Endothelial cell of umbilical vein (primary cell): ENCODE measurements around the gene NES. TPM values are rescaled to one million over a fixed set of nuclear protein-coding genes. Genes with fewer than 3 reads are reported as not detected.

Experiments
- BruUV-seq: library from RNA; stranded (reverse); fragments of 400-500 nt; replicated peaks from 2 replicates; lab custom pipeline; 2021; lab: Mats Ljungman, UMichigan
- CTCF ChIA-PET: fragments of 300-600, 350-600 bp; sonication (Branson Sonifier 250); formaldehyde crosslinking; loops from one replicate; lab custom pipeline; 2021; ENCODE audit warnings: antibody characterized with exemption, inconsistent platforms; lab: Charles Lee
- POLR2A ChIA-PET: fragments of 300-600, 350-600 bp; sonication (Branson Sonifier 250); formaldehyde crosslinking; loops from one replicate; lab custom pipeline; 2021; ENCODE audit warnings: antibody characterized with exemption, inconsistent platforms; lab: Charles Lee
- DNase-seq: peaks from one replicate; pipeline ENCODE4 v3.0.0-alpha.2; 2011; ENCODE audit warnings: low read depth, low spot score
- FAIRE-seq: peaks from 2 replicates; lab custom pipeline; 2011; peaks lifted over from hg19 to GRCh38; lab: Jason Lieb, UNC
- H2AFZ ChIP-seq: 2 replicates; pipeline ENCODE4 v1.6.0; 2012; ENCODE audit warnings: low read depth, low read length, control low read depth, inconsistent platforms
- H3K27ac ChIP-seq: 2 replicates; pipeline ENCODE4 v1.5.1; 2011; ENCODE audit warnings: low read depth, mild to moderate bottlenecking, control low read depth, low read length, moderate library complexity; ENCODE audit not compliant: insufficient read depth
- H3K27me3 ChIP-seq, 2 experiments: 2 replicates each; pipeline versions ENCODE4 v1.6.0 to v1.6.1; 2011; ENCODE audit warnings: low read length in 2 of 2, mixed read lengths in 1 of 2; ENCODE audit not compliant: control insufficient read depth in 2 of 2, insufficient read depth in 2 of 2
- H3K36me3 ChIP-seq, 2 experiments: 2 replicates in 1 of 2; 3 replicates in 1 of 2; pipeline ENCODE4 v1.5.1; 2011; ENCODE audit warnings: low read length in 2 of 2, mild to moderate bottlenecking in 1 of 2, moderate library complexity in 1 of 2; ENCODE audit not compliant: control insufficient read depth in 2 of 2, insufficient read depth in 2 of 2; ENCODE audit errors: extremely low read depth in 1 of 2
- H3K4me1 ChIP-seq: 3 replicates; pipeline ENCODE4 v1.5.1; 2011; ENCODE audit warnings: mild to moderate bottlenecking, low read length; ENCODE audit not compliant: control insufficient read depth, insufficient read depth; ENCODE audit errors: extremely low read depth
- H3K4me2 ChIP-seq: 2 replicates; pipeline ENCODE4 v1.6.1; 2011; ENCODE audit warnings: low read length, control low read depth, mixed read lengths; ENCODE audit not compliant: insufficient read depth
- H3K4me3 ChIP-seq, 3 experiments: fragments of 200-600 bp in 1 of 3; sonication (generic), shearing (Covaris generic) in 1 of 3; replicated peaks in 1 of 3; 2 replicates each; pipeline ENCODE4 v1.5.1; 2011 to 2016; ENCODE audit warnings: control low read depth in 3 of 3, low read length in 3 of 3, mild to moderate bottlenecking in 2 of 3, inconsistent platforms in 1 of 3, low read depth in 1 of 3, moderate library complexity in 1 of 3; ENCODE audit not compliant: insufficient read depth in 1 of 3
- H3K79me2 ChIP-seq: 2 replicates; pipeline ENCODE4 v1.6.0; 2012; ENCODE audit warnings: low read length, inconsistent platforms; ENCODE audit not compliant: control insufficient read depth, insufficient read depth
- H3K9ac ChIP-seq: replicated peaks from 2 replicates; pipeline ENCODE3; 2011; ENCODE audit warnings: low read length, control low read depth; ENCODE audit not compliant: insufficient read depth; ENCODE audit errors: extremely low read depth
- H3K9me1 ChIP-seq: replicated peaks from 3 replicates; pipeline ENCODE4 v1.6.0; 2011; ENCODE audit warnings: mild to moderate bottlenecking, low read length; ENCODE audit not compliant: control insufficient read depth, insufficient read depth; ENCODE audit errors: extremely low read depth
- H3K9me3 ChIP-seq: replicated peaks from 2 replicates; pipeline ENCODE4 v1.5.1; 2012; ENCODE audit warnings: low read length, inconsistent platforms; ENCODE audit not compliant: control insufficient read depth, insufficient read depth
- H4K20me1 ChIP-seq: replicated peaks from 2 replicates; pipeline ENCODE3; 2011; ENCODE audit warnings: mild to moderate bottlenecking, low read length; ENCODE audit not compliant: control insufficient read depth, insufficient read depth; ENCODE audit errors: extremely low read depth
- CTCF ChIP-seq, 2 donors: IDR thresholded peaks; 1 replicate in 1 of 2; 2 replicates in 1 of 2; pipeline ENCODE4 v1.5.1; 2011; ENCODE audit warnings: low read length in 2 of 2, mild to moderate bottlenecking in 2 of 2, moderate library complexity in 2 of 2, control low read depth in 1 of 2, inconsistent platforms in 1 of 2, low read depth in 1 of 2; ENCODE audit not compliant: insufficient read depth in 1 of 2; ENCODE audit errors: extremely low read depth in 1 of 2
- EZH2 ChIP-seq: IDR thresholded peaks from 2 replicates; pipeline ENCODE4 v1.6.1; 2012; ENCODE audit warnings: borderline replicate concordance, low read depth, mild to moderate bottlenecking, moderate library complexity, low read length, inconsistent platforms; ENCODE audit not compliant: severe bottlenecking
- FOS ChIP-seq: IDR thresholded peaks from 2 replicates; pipeline ENCODE4 v1.6.1; 2011; ENCODE audit warnings: mild to moderate bottlenecking, low read length, moderate library complexity, borderline replicate concordance; ENCODE audit not compliant: insufficient read depth
- GATA2 ChIP-seq: IDR thresholded peaks from 2 replicates; pipeline ENCODE4 v1.7.0; 2011; ENCODE audit warnings: low read depth, mild to moderate bottlenecking, moderate library complexity, mixed read lengths, low read length; ENCODE audit not compliant: insufficient read length, insufficient read depth
- JUN ChIP-seq: IDR thresholded peaks from 2 replicates; pipeline ENCODE4 v1.6.1; 2011; ENCODE audit warnings: borderline replicate concordance, low read depth; ENCODE audit not compliant: insufficient read length, insufficient read depth
- MAX ChIP-seq: IDR thresholded peaks from 2 replicates; pipeline ENCODE4 v1.6.1; 2011; ENCODE audit not compliant: insufficient read depth, insufficient read length
- MYC ChIP-seq: IDR thresholded peaks from one replicate; pipeline ENCODE4 v1.6.1; 2011; ENCODE audit warnings: mild to moderate bottlenecking, low read depth, low read length
- POLR2A ChIP-seq: IDR thresholded peaks from 2 replicates; pipeline ENCODE4 v1.6.1; 2012; ENCODE audit warnings: low read depth, mild to moderate bottlenecking, control low read depth, low read length
- POLR2AphosphoS5 ChIP-seq: IDR thresholded peaks from 2 replicates; pipeline ENCODE4 v1.6.1; 2012; ENCODE audit warnings: low read depth, mild to moderate bottlenecking, control low read depth, low read length, moderate library complexity; ENCODE audit not compliant: insufficient read depth
- dilution Hi-C: fragments of 300-500 bp; cut with MboI; formaldehyde crosslinking; loops from one replicate; pipeline ENCODE4 v1.15.0; 2019; ENCODE audit warnings: low sequenced_read_pairs; ENCODE audit not compliant: extremely low pct_ligation_motif_present
- intact Hi-C: fragments of 100-400 bp; cut with micrococcal nuclease; formaldehyde crosslinking; loops from one replicate; pipeline ENCODE4 v1.10.0; 2022
- polyA plus RNA-seq, 4 experiments: library from polyadenylated mRNA; depleted of rRNA in 3 of 4; stranded (reverse) in 3 of 4; unstranded in 1 of 4; fragments of >200 nt; gene quantifications; 2 replicates each; pipeline versions ENCODE4 v1.2.1 to v1.2.3, GENCODE V29; 2011 to 2012; ENCODE audit warnings: missing spikeins in 1 of 4
- total RNA-seq: library from RNA; stranded (reverse); gene quantifications from 2 replicates; pipeline ENCODE4 v1.2.3, GENCODE V29; 2021

Gene NES
- total and polyA plus RNA-seq, 2 donors (not counting 3 experiments of a cell fraction or from before 2014, with no cell fraction given): 19.4 to 274 TPM

GRCh38 chr1:156698995-156699394 is 21.8 kb upstream of the NES start:
- BruUV-seq: no TSS peak
- FAIRE-seq (no peak), DNase-seq (no peak)
- H3K9me3 ChIP-seq: no peaks in the 10 kb centered on the region
- H3K27me3 ChIP-seq: peaks cover 0 to 2% of the 10 kb centered on the region in 2 experiments
- H3K4me2 ChIP-seq: no peak overlapping the region
- no peak for TF ChIP-seq FOS
- TF ChIP-seq POLR2A: no peak
- no peak for TF ChIP-seq JUN
- no peak for TF ChIP-seq EZH2
- no peak for TF ChIP-seq POLR2AphosphoS5
- H3K4me1 ChIP-seq: no peaks in the 10 kb centered on the region
- H3K9ac ChIP-seq: no peak overlapping the region
- CTCF ChIA-PET: interaction anchor here (2.5 to 15.5 kb wide), 2 partner anchors 10 to 27 kb away, joined by 13 to 453 read pairs; no protein-coding TSS in a partner anchor
- H3K27ac ChIP-seq: no peak overlapping the region
- no peaks in the 10 kb centered on the region for H4K20me1 ChIP-seq
- H3K79me2 ChIP-seq: no peaks in the 10 kb centered on the region
- no peak overlapping the region for H2AFZ ChIP-seq
- POLR2A ChIA-PET: no interaction called here
- H3K36me3 ChIP-seq: no peaks in the 10 kb centered on the region
- dilution Hi-C loops: no loop called here
- H3K9me1 ChIP-seq: no peaks in the 10 kb centered on the region
- intact Hi-C loops: no loop called here
- H3K4me3 ChIP-seq: no peak overlapping the region

DNA sequence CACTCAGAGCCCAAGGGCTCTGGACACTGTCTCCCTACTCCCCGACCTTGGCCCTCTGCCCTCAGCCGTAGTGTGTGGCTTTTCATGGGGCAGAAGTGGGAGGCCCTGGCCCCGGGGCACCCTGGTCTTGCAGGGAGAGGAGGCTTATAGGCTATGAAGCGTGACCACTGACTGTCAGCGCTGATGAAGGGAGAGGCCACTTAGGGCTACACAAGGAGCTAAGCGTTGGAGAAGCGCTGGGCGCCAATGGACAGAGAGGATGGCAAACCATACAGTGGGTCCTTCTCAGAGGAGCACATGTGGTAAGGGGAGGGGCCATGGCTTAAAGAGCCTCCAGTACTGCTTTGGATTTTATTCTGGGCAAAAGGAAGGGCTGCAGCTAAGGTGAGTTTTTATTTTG is 20.3 kb upstream of the NES start:
- intact Hi-C loops (no loop called here), dilution Hi-C loops (no loop called here)
- no peak for FAIRE-seq
- H3K27me3 ChIP-seq: peaks cover 4 to 6% of the 10 kb centered on the region in 2 experiments
- H3K9ac ChIP-seq: no peak overlapping the region
- H3K4me3 ChIP-seq: no peak overlapping the region
- H3K9me1 ChIP-seq: no peaks in the 10 kb centered on the region
- H3K4me2 ChIP-seq: no peak overlapping the region
- ChIA-PET POLR2A (no interaction called here), CTCF (interaction anchor here (2.5 to 16.7 kb wide), 3 partner anchors 8 to 28 kb away, joined by 13 to 453 read pairs (median 453); partner anchors contain the start of gene CRABP2)
- no peak overlapping the region for H2AFZ ChIP-seq
- H3K4me1 ChIP-seq: no peaks in the 10 kb centered on the region
- TF ChIP-seq POLR2AphosphoS5 (no peak), POLR2A (no peak), EZH2 (no peak), FOS (no peak), MYC (no peak), JUN (no peak), CTCF (IDR thresholded peaks at IDR 0.05; ENCODE audit: extremely low read depth in 1 of 2, insufficient read depth in 1 of 2, low read depth in 1 of 2, low read length in 2 of 2) (no peak), MAX (no peak), GATA2 (no peak)
- no peaks in the 10 kb centered on the region for H4K20me1 ChIP-seq
- no TSS peak for BruUV-seq
- no peak for DNase-seq
- no peaks in the 10 kb centered on the region for H3K9me3 ChIP-seq
- H3K36me3 ChIP-seq: no peaks in the 10 kb centered on the region
- no peaks in the 10 kb centered on the region for H3K79me2 ChIP-seq
- H3K27ac ChIP-seq: no peak overlapping the region
